Measurements from ENCODE around the gene FADS6.

Gene FADS6

GRCh38 chr17:74860229-74860871 is 33.1 kb downstream of the FADS6 start:
- no peak for DNase-seq (ENCODE audit: low spot score)

GRCh38 chr17:74859459-74860228 is 33.8 kb downstream of the FADS6 start, which contains the start of gene GRIN2C:
TSS of gene GRIN2C (minus strand) at chr17:74859885. CDS start at chr17:74855092, 4,793 bp downstream.
- peaks cover 2 to 22% of the 10 kb centered on the region in 2 donors for H3K36me3 ChIP-seq (replicated peaks in 1 of 2; ENCODE audit: control insufficient read depth in 2 of 2, insufficient read depth in 2 of 2, low read length in 2 of 2)
- H4K8ac ChIP-seq (ENCODE audit: low read depth, low read length), result no peak within 1 kb of the TSS
- H2AFZ ChIP-seq (ENCODE audit: low read length), result peak within 1 kb of the TSS; percentile 74
- H3K9ac ChIP-seq (ENCODE audit: low read depth, low read length, poor library complexity), result no peak within 1 kb of the TSS
- no peak within 1 kb of the TSS for H4K91ac ChIP-seq (ENCODE audit: low read depth, low read length, poor library complexity)
- H2BK15ac ChIP-seq (ENCODE audit: low read length), result peak within 1 kb of the TSS; percentile 33
- peaks cover 2 to 3% of the 10 kb centered on the region in 2 donors for H3K4me1 ChIP-seq (ENCODE audit: control insufficient read depth in 2 of 2, insufficient read depth in 1 of 2, low read depth in 1 of 2, low read length in 2 of 2)
- H3K14ac ChIP-seq (ENCODE audit: low read length), result no peak within 1 kb of the TSS
- no peak for DNase-seq (ENCODE audit: low spot score)
- H2BK12ac ChIP-seq (ENCODE audit: low read length), result no peak within 1 kb of the TSS
- H3K9me3 ChIP-seq (replicated peaks in 1 of 2; ENCODE audit: control insufficient read depth in 2 of 2, insufficient read depth in 1 of 2, low read depth in 1 of 2, low read length in 2 of 2), result no peaks in the 10 kb centered on the region
- peak within 1 kb of the TSS; percentile 89 for H3K23ac ChIP-seq (ENCODE audit: low read depth, low read length, poor library complexity)
- WGBS, 2 donors (ENCODE audit: extremely low coverage in 2 of 2, insufficient read length in 2 of 2, insufficient replicate concordance in 1 of 2), result no CpG with 5 or more reads among the region's 72 CpGs
- H3K27me3 ChIP-seq (ENCODE audit: control insufficient read depth in 3 of 3, insufficient read depth in 3 of 3, low read depth in 1 of 3, low read length in 3 of 3), result peaks cover 31 to 67% (median 60%) of the 10 kb centered on the region in 3 experiments
- H3K4me3 ChIP-seq (ENCODE audit: low read length in 2 of 2), result peak within 1 kb of the TSS; percentile 22 to 53
- H2AK5ac ChIP-seq (ENCODE audit: low read depth, low read length), result peak within 1 kb of the TSS; percentile 70
- peak within 1 kb of the TSS; percentile 83 for H3K18ac ChIP-seq (ENCODE audit: low read length)
- H3K27ac ChIP-seq (replicated peaks; ENCODE audit: low read length), result no peak within 1 kb of the TSS
- H2BK5ac ChIP-seq (ENCODE audit: low read length), result no peak within 1 kb of the TSS
- no peak within 1 kb of the TSS for H3K4ac ChIP-seq (ENCODE audit: low read length)
- no peak within 1 kb of the TSS for H2BK120ac ChIP-seq (ENCODE audit: low read depth, low read length)
- no peaks in the 10 kb centered on the region for H3K79me1 ChIP-seq (ENCODE audit: low read depth, low read length)
- peak within 1 kb of the TSS; percentile 71 for H3K4me2 ChIP-seq (ENCODE audit: insufficient read depth, low read length, poor library complexity, severe bottlenecking)

More at GRCh38 chr17:74860229-74860871, 33.1 kb downstream of the FADS6 start:
- H3K27ac ChIP-seq (replicated peaks; ENCODE audit: low read length), result no peak overlapping the region
- no peaks in the 10 kb centered on the region for H3K9me3 ChIP-seq (replicated peaks in 1 of 2; ENCODE audit: control insufficient read depth in 2 of 2, insufficient read depth in 1 of 2, low read depth in 1 of 2, low read length in 2 of 2)
- H2BK5ac ChIP-seq (ENCODE audit: low read length), result no peak overlapping the region
- peaks cover 31 to 60% (median 56%) of the 10 kb centered on the region in 3 experiments for H3K27me3 ChIP-seq (ENCODE audit: control insufficient read depth in 3 of 3, insufficient read depth in 3 of 3, low read depth in 1 of 3, low read length in 3 of 3)
- no peak overlapping the region for H4K91ac ChIP-seq (ENCODE audit: low read depth, low read length, poor library complexity)
- peak overlapping the region; percentile 71 for H3K4me2 ChIP-seq (ENCODE audit: insufficient read depth, low read length, poor library complexity, severe bottlenecking)
- peak overlapping the region; percentile 83 for H3K18ac ChIP-seq (ENCODE audit: low read length)
- H3K9ac ChIP-seq (ENCODE audit: low read depth, low read length, poor library complexity), result no peak overlapping the region
- H2AFZ ChIP-seq (ENCODE audit: low read length), result peak overlapping the region; percentile 72
- peak overlapping the region; percentile 89 for H3K23ac ChIP-seq (ENCODE audit: low read depth, low read length, poor library complexity)
- H3K79me1 ChIP-seq (ENCODE audit: low read depth, low read length), result no peaks in the 10 kb centered on the region
- peaks cover 2 to 24% of the 10 kb centered on the region in 2 donors for H3K36me3 ChIP-seq (replicated peaks in 1 of 2; ENCODE audit: control insufficient read depth in 2 of 2, insufficient read depth in 2 of 2, low read length in 2 of 2)
- peak overlapping the region; percentile 33 for H2BK15ac ChIP-seq (ENCODE audit: low read length)
- H2AK5ac ChIP-seq (ENCODE audit: low read depth, low read length), result peak overlapping the region; percentile 70
- no peak overlapping the region for H3K14ac ChIP-seq (ENCODE audit: low read length)
- no peak overlapping the region for H3K4ac ChIP-seq (ENCODE audit: low read length)
- H2BK12ac ChIP-seq (ENCODE audit: low read length), result no peak overlapping the region
- no peak overlapping the region for H2BK120ac ChIP-seq (ENCODE audit: low read depth, low read length)
- no CpG with 5 or more reads among the region's 44 CpGs for WGBS, 2 donors (ENCODE audit: extremely low coverage in 2 of 2, insufficient read length in 2 of 2, insufficient replicate concordance in 1 of 2)
- no peak overlapping the region for H3K4me3 ChIP-seq (ENCODE audit: low read length in 2 of 2)
- peaks cover 2 to 3% of the 10 kb centered on the region in 2 donors for H3K4me1 ChIP-seq (ENCODE audit: control insufficient read depth in 2 of 2, insufficient read depth in 1 of 2, low read depth in 1 of 2, low read length in 2 of 2)
- no peak overlapping the region for H4K8ac ChIP-seq (ENCODE audit: low read depth, low read length)

- Histone ChIP-seq H2AFZ (ENCODE audit: low read length) (no peak overlapping the region), H2AK5ac (ENCODE audit: low read depth, low read length) (peak overlapping the region; percentile 30), H3K36me3 (replicated peaks in 1 of 2; ENCODE audit: control insufficient read depth in 2 of 2, insufficient read depth in 2 of 2, low read length in 2 of 2) (peaks cover 1 to 16% of the 10 kb centered on the region in 2 donors), H3K9me3 (replicated peaks in 1 of 2; ENCODE audit: control insufficient read depth in 2 of 2, insufficient read depth in 1 of 2, low read depth in 1 of 2, low read length in 2 of 2) (no peaks in the 10 kb centered on the region), H3K18ac (ENCODE audit: low read length) (no peak overlapping the region), H4K8ac (ENCODE audit: low read depth, low read length) (no peak overlapping the region), H2BK15ac (ENCODE audit: low read length) (no peak overlapping the region), H3K27me3 (ENCODE audit: control insufficient read depth in 3 of 3, insufficient read depth in 3 of 3, low read depth in 1 of 3, low read length in 3 of 3) (peaks cover 31 to 75% (median 67%) of the 10 kb centered on the region in 3 experiments), H3K4me3 (ENCODE audit: low read length in 2 of 2) (no peak overlapping the region), H3K27ac (replicated peaks; ENCODE audit: low read length) (no peak overlapping the region), H2BK5ac (ENCODE audit: low read length) (no peak overlapping the region), H3K9ac (ENCODE audit: low read depth, low read length, poor library complexity) (no peak overlapping the region), H3K14ac (ENCODE audit: low read length) (no peak overlapping the region), H3K4me2 (ENCODE audit: insufficient read depth, low read length, poor library complexity, severe bottlenecking) (no peak overlapping the region), H3K4ac (ENCODE audit: low read length) (no peak overlapping the region), H4K91ac (ENCODE audit: low read depth, low read length, poor library complexity) (no peak overlapping the region), H3K4me1 (ENCODE audit: control insufficient read depth in 2 of 2, insufficient read depth in 1 of 2, low read depth in 1 of 2, low read length in 2 of 2) (peaks cover 2 to 3% of the 10 kb centered on the region in 2 donors), H2BK12ac (ENCODE audit: low read length) (no peak overlapping the region), H3K79me1 (ENCODE audit: low read depth, low read length) (peaks cover 2% of the 10 kb centered on the region), H3K23ac (ENCODE audit: low read depth, low read length, poor library complexity) (no peak overlapping the region), H2BK120ac (ENCODE audit: low read depth, low read length) (no peak overlapping the region)
- no CpG with 5 or more reads among the region's 12 CpGs for WGBS, 2 donors (ENCODE audit: extremely low coverage in 2 of 2, insufficient read length in 2 of 2, insufficient replicate concordance in 1 of 2)
- DNase-seq (ENCODE audit: low spot score), result no peak
Observed at GRCh38 chr17:74858672-74859458, 34.6 kb downstream of the FADS6 start.

Measured in neuronal stem cell (in vitro differentiated cells).